H1 (cell line): Measurements from ENCODE around the gene TNNT1. TPM values are rescaled to one million over a fixed set of nuclear protein-coding genes. Genes with fewer than 3 reads are reported as not detected.

ENCODE experiments used
- CHD7 ChIP-seq: fragments of 300-600 bp; sonication (generic); IDR thresholded peaks from 2 replicates; pipeline ENCODE4 v1.7.1; 2012; ENCODE audit warnings: low read length, moderate library complexity, mild to moderate bottlenecking, inconsistent platforms; ENCODE audit not compliant: insufficient replicate concordance
- RBBP5 ChIP-seq: IDR thresholded peaks from 2 replicates; pipeline ENCODE4 v1.7.1; 2012; ENCODE audit warnings: low read depth, mild to moderate bottlenecking, inconsistent platforms, low read length, moderate library complexity, borderline replicate concordance
- SIX5 ChIP-seq: IDR thresholded peaks from 2 replicates; pipeline ENCODE4 v1.6.1; 2011; ENCODE audit warnings: mild to moderate bottlenecking, low read depth, low read length
- TAF1 ChIP-seq: IDR thresholded peaks from 2 replicates; pipeline ENCODE4 v1.6.1; 2011; ENCODE audit warnings: mild to moderate bottlenecking, low read depth, low read length
- TCF12 ChIP-seq: IDR thresholded peaks from 2 replicates; pipeline ENCODE4 v1.6.1; 2011; ENCODE audit warnings: low read depth, mild to moderate bottlenecking, low read length
- YY1 ChIP-seq: IDR thresholded peaks from 2 replicates; pipeline ENCODE4 v1.6.1; 2011; ENCODE audit warnings: low read depth, mild to moderate bottlenecking, low read length
- polyA plus RNA-seq, 7 experiments: library from polyadenylated mRNA; depleted of rRNA in 3 of 7; stranded (reverse) in 5 of 7; unstranded in 2 of 7; fragments of >200 nt in 5 of 7; fragments of 200-250 nt in 2 of 7; gene quantifications; 1 replicate in 5 of 7; 2 replicates in 1 of 7; 4 replicates in 1 of 7; pipeline versions ENCODE4 v1.2.1 to v1.2.3, GENCODE V29; 2011 to 2013; ENCODE audit warnings: missing spikeins in 2 of 7, mixed read lengths in 2 of 7
- total RNA-seq: library from RNA; stranded (reverse); fragmentation: NEBNext Ultra II Directional; extraction: Animal tissue kit (Norgen Biotek cat#: 25700); gene quantifications from 2 replicates; pipeline ENCODE4 v1.2.1, GENCODE V29; 2021

TNNT1 gene
- total and polyA plus RNA-seq, 2 of the 8 experiments (the other 6 are each of a cell fraction or from before 2014, with no cell fraction given): 69.6 to 107 TPM

GRCh38 chr19:55198651-55199050, 49.6 kb upstream of the TNNT1 start (continued):
- TF ChIP-seq CHD7 (no peak), RBBP5 (no peak), TAF1 (no peak), SIX5 (no peak), TCF12 (no peak), YY1 (no peak)
